HCT116 (cell line): ENCODE data around the gene SH3BGR.

Experiments used
- CEBPB ChIP-seq: IDR thresholded peaks from 2 replicates; pipeline ENCODE4 v1.6.1; 2012; ENCODE audit warnings: low read depth
- EZH2 ChIP-seq: fragments of 200-600 bp; sonication (generic); IDR thresholded peaks from 2 replicates; pipeline ENCODE4 v1.6.1; 2017; ENCODE audit warnings: antibody characterized with exemption, mixed run types
- EZH2phosphoT487 ChIP-seq: fragments of 200-600 bp; IDR thresholded peaks from 2 replicates; pipeline ENCODE4 v1.6.1; 2018; ENCODE audit warnings: antibody characterized with exemption, borderline replicate concordance
- POLR2A ChIP-seq: IDR thresholded peaks from 2 replicates; pipeline ENCODE4 v1.7.0; 2011; ENCODE audit warnings: borderline replicate concordance; ENCODE audit not compliant: insufficient read depth, insufficient read length; ENCODE audit errors: extremely low read depth
- POLR2AphosphoS5 ChIP-seq: IDR thresholded peaks from 2 replicates; pipeline ENCODE4 v1.6.1; 2011; ENCODE audit warnings: mild to moderate bottlenecking, low read depth, low read length, moderate library complexity
- RAD21 ChIP-seq: IDR thresholded peaks from 2 replicates; pipeline ENCODE4 v1.6.1; 2012; ENCODE audit warnings: low read depth, mild to moderate bottlenecking
- SIN3A ChIP-seq: IDR thresholded peaks from 2 replicates; pipeline ENCODE4 v1.6.1; 2012; ENCODE audit warnings: low read depth
- TCF7L2 ChIP-seq: IDR thresholded peaks from 2 replicates; pipeline ENCODE4 v1.7.0; 2011; ENCODE audit warnings: borderline replicate concordance, inconsistent platforms; ENCODE audit not compliant: insufficient read depth, insufficient read length; ENCODE audit errors: extremely low read depth
- TF ChIP-seq, protein P1 (sequence below): IDR thresholded peaks from 2 replicates; pipeline ENCODE4 v1.6.1; 2012; ENCODE audit warnings: low read depth
- TF ChIP-seq, protein P2 (sequence below), 3 experiments: fragments of 200-600 bp in 1 of 3; sonication (generic) in 1 of 3; IDR thresholded peaks in 2 of 3; conservative IDR thresholded peaks in 1 of 3; 2 replicates each; pipeline ENCODE4 v1.5.1; 2012 to 2017; ENCODE audit warnings: low read depth in 2 of 3, low read length in 2 of 3, antibody characterized with exemption in 1 of 3, borderline replicate concordance in 1 of 3, control low read depth in 1 of 3, mild to moderate bottlenecking in 1 of 3, mixed read lengths in 1 of 3, mixed run types in 1 of 3, moderate library complexity in 1 of 3; ENCODE audit not compliant: insufficient read depth in 1 of 3
- TF ChIP-seq, protein P3 (sequence below): IDR thresholded peaks from 2 replicates; pipeline ENCODE4 v1.6.1; 2012

DNA sequence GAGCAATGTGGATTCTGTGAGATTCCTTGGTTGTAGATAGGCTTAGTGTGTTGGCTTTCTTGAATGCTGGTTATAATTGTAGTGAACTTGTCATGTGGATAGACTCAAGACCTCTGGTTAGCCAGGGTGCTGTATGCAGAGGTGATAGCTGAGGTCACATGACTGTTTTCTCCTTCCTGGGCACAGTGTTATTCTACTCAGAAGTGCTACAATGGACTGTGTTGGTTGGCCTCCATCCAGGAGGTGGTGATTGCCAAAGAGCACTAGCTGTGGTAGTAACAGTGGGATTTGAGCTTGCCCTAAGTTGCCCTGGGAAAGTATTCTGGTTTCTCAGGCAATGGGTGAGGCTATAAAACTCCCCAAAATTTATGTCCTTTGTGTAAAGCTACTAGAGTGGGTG is 71.6 kb downstream of the SH3BGR start:
- TF ChIP-seq, protein P1, sequence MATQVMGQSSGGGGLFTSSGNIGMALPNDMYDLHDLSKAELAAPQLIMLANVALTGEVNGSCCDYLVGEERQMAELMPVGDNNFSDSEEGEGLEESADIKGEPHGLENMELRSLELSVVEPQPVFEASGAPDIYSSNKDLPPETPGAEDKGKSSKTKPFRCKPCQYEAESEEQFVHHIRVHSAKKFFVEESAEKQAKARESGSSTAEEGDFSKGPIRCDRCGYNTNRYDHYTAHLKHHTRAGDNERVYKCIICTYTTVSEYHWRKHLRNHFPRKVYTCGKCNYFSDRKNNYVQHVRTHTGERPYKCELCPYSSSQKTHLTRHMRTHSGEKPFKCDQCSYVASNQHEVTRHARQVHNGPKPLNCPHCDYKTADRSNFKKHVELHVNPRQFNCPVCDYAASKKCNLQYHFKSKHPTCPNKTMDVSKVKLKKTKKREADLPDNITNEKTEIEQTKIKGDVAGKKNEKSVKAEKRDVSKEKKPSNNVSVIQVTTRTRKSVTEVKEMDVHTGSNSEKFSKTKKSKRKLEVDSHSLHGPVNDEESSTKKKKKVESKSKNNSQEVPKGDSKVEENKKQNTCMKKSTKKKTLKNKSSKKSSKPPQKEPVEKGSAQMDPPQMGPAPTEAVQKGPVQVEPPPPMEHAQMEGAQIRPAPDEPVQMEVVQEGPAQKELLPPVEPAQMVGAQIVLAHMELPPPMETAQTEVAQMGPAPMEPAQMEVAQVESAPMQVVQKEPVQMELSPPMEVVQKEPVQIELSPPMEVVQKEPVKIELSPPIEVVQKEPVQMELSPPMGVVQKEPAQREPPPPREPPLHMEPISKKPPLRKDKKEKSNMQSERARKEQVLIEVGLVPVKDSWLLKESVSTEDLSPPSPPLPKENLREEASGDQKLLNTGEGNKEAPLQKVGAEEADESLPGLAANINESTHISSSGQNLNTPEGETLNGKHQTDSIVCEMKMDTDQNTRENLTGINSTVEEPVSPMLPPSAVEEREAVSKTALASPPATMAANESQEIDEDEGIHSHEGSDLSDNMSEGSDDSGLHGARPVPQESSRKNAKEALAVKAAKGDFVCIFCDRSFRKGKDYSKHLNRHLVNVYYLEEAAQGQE, result no peak
- TF ChIP-seq POLR2A (no peak), SIN3A (no peak), EZH2 (no peak), TCF7L2 (no peak), POLR2AphosphoS5 (no peak), EZH2phosphoT487 (no peak), RAD21 (no peak), CEBPB (no peak)
- TF ChIP-seq, protein P2, sequence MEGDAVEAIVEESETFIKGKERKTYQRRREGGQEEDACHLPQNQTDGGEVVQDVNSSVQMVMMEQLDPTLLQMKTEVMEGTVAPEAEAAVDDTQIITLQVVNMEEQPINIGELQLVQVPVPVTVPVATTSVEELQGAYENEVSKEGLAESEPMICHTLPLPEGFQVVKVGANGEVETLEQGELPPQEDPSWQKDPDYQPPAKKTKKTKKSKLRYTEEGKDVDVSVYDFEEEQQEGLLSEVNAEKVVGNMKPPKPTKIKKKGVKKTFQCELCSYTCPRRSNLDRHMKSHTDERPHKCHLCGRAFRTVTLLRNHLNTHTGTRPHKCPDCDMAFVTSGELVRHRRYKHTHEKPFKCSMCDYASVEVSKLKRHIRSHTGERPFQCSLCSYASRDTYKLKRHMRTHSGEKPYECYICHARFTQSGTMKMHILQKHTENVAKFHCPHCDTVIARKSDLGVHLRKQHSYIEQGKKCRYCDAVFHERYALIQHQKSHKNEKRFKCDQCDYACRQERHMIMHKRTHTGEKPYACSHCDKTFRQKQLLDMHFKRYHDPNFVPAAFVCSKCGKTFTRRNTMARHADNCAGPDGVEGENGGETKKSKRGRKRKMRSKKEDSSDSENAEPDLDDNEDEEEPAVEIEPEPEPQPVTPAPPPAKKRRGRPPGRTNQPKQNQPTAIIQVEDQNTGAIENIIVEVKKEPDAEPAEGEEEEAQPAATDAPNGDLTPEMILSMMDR (IDR thresholded peaks at IDR 0.05 in 2 of 3, conservative IDR thresholded peaks at IDR 0.05 in 1 of 3; ENCODE audit: borderline replicate concordance in 1 of 3, insufficient read depth in 1 of 3, low read depth in 2 of 3, low read length in 2 of 3), result no peak
- TF ChIP-seq, protein P3, sequence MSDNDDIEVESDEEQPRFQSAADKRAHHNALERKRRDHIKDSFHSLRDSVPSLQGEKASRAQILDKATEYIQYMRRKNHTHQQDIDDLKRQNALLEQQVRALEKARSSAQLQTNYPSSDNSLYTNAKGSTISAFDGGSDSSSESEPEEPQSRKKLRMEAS, result no peak
